Erythroblast (primary cell): ENCODE measurements around the gene LIMS1.
"Not testable (repeated sequence)": the region's sequence is repeated elsewhere in the genome, so short reads cannot be mapped to it uniquely, and the experiment has no call there.

ENCODE experiments used
- GATA1 ChIP-seq: IDR thresholded peaks from 2 replicates; pipeline ENCODE4 v1.6.1; 2011; ENCODE audit warnings: low read depth, mild to moderate bottlenecking, control low read depth, low read length, moderate library complexity
- POLR2A ChIP-seq: IDR thresholded peaks from 2 replicates; pipeline ENCODE4 v1.6.1; 2011; ENCODE audit warnings: mild to moderate bottlenecking, low read length

GRCh38 chr2:108656282-108656681 lies 122.0 kb downstream of the LIMS1 start:
- TF ChIP-seq POLR2A, GATA1: not testable (repeated sequence)
